ENCODE measurements around the gene C20orf141.
A peak's percentile ranks its signal among the peaks of the same experiment; 100 is the strongest.
"Not testable (repeated sequence)": the region's sequence is repeated elsewhere in the genome, so short reads cannot be mapped to it uniquely, and the experiment has no call there.

Gene C20orf141

DNA sequence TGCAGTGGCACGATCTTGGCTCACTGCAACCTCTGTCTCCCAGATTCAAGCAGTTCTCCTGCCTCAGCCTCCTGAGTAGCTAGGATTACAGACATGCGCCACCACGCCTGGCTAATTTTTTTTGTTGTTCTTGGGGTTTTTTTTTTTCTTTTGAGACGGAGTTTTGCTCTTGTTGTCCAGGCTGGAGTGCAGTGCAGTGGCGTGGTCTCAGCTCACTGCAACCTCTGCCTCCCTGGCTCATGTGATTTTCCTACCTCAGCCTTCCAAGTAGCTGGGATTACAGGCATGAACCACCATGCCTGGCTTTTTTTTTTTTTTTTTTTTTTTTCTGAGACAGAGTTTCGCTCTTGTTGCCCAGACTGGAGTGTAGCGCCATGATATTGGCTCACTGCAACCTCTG, 16.4 kb downstream of the C20orf141 start:
- H3K27me3 ChIP-seq (ENCODE audit: control insufficient read depth, insufficient read depth, low read length): peaks cover 35% of the 10 kb centered on the region
- not testable (repeated sequence) for H3K4me2 ChIP-seq (ENCODE audit: low read length); H3K9me3 ChIP-seq (replicated peaks; ENCODE audit: low read length); H3K9ac ChIP-seq (ENCODE audit: low read depth, low read length); H3K4me3 ChIP-seq (ENCODE audit: low read length); H3K36me3 ChIP-seq (ENCODE audit: insufficient read depth, low read length); H3K4me1 ChIP-seq (ENCODE audit: control insufficient read depth, insufficient read depth, low read length)

GRCh38 chr20:2833761-2834160, 19.0 kb downstream of the C20orf141 start:
- no peak overlapping the region for H3K4me3 ChIP-seq (ENCODE audit: low read length)
- no peak overlapping the region for H3K4me2 ChIP-seq (ENCODE audit: low read length)
- peaks cover 2% of the 10 kb centered on the region for H3K36me3 ChIP-seq (ENCODE audit: insufficient read depth, low read length)

GRCh38 chr20:2834401-2835110, 19.8 kb downstream of the C20orf141 start:
- peaks cover 2% of the 10 kb centered on the region for H3K36me3 ChIP-seq (ENCODE audit: insufficient read depth, low read length)

More at GRCh38 chr20:2833761-2834160, 19.0 kb downstream of the C20orf141 start:
- peaks cover 11% of the 10 kb centered on the region for H3K27me3 ChIP-seq (ENCODE audit: control insufficient read depth, insufficient read depth, low read length)
- H3K9ac ChIP-seq (ENCODE audit: low read depth, low read length): no peak overlapping the region
- no peaks in the 10 kb centered on the region for H3K9me3 ChIP-seq (replicated peaks; ENCODE audit: low read length)
- H3K4me1 ChIP-seq (ENCODE audit: control insufficient read depth, insufficient read depth, low read length): peaks cover 5% of the 10 kb centered on the region

DNA sequence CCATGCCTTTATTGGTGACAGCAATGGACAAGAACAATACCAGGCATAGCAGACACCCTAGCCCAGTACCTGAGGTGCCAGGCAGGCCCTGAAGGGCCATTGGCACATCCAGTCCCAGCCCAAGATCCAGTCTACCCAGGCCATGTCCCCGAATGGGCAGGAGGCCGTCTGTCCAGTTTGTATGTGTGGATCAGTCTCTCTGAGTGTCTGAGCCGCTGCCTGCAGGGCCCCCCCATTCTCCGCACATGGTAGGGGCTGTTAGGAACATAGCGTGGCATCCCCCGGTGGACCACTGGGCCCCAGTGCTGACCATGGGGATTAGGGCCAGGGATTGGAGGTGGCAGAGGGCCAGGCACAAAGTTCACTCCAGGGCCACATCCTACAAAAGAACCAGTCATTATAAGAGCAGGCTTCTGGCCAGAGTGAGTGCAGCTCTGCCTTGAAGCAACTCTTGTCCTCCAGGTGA, 20.6 kb downstream of the C20orf141 start:
- H3K4me3 ChIP-seq (ENCODE audit: low read length): no peak overlapping the region
- no peaks in the 10 kb centered on the region for H3K9me3 ChIP-seq (replicated peaks; ENCODE audit: low read length)
- H3K27me3 ChIP-seq (ENCODE audit: control insufficient read depth, insufficient read depth, low read length): no peaks in the 10 kb centered on the region
- H3K9ac ChIP-seq (ENCODE audit: low read depth, low read length): no peak overlapping the region
- peaks cover 14% of the 10 kb centered on the region for H3K4me1 ChIP-seq (ENCODE audit: control insufficient read depth, insufficient read depth, low read length)
- peaks cover 2% of the 10 kb centered on the region for H3K36me3 ChIP-seq (ENCODE audit: insufficient read depth, low read length)
- no peak overlapping the region for H3K4me2 ChIP-seq (ENCODE audit: low read length)

More at GRCh38 chr20:2834401-2835110, 19.8 kb downstream of the C20orf141 start:
- Histone ChIP-seq H3K4me1 (ENCODE audit: control insufficient read depth, insufficient read depth, low read length) (peaks cover 6% of the 10 kb centered on the region), H3K9me3 (replicated peaks; ENCODE audit: low read length) (no peaks in the 10 kb centered on the region), H3K9ac (ENCODE audit: low read depth, low read length) (no peak overlapping the region), H3K4me2 (ENCODE audit: low read length) (no peak overlapping the region), H3K27me3 (ENCODE audit: control insufficient read depth, insufficient read depth, low read length) (peaks cover 6% of the 10 kb centered on the region), H3K4me3 (ENCODE audit: low read length) (no peak overlapping the region)

GRCh38 chr20:2836035-2836434, 21.2 kb downstream of the C20orf141 start:
- no peak overlapping the region for H3K4me3 ChIP-seq (ENCODE audit: low read length)
- peaks cover 14% of the 10 kb centered on the region for H3K4me1 ChIP-seq (ENCODE audit: control insufficient read depth, insufficient read depth, low read length)
- no peaks in the 10 kb centered on the region for H3K9me3 ChIP-seq (replicated peaks; ENCODE audit: low read length)
- H3K9ac ChIP-seq (ENCODE audit: low read depth, low read length): no peak overlapping the region
- no peaks in the 10 kb centered on the region for H3K27me3 ChIP-seq (ENCODE audit: control insufficient read depth, insufficient read depth, low read length)
- peaks cover 2% of the 10 kb centered on the region for H3K36me3 ChIP-seq (ENCODE audit: insufficient read depth, low read length)
- no peak overlapping the region for H3K4me2 ChIP-seq (ENCODE audit: low read length)

DNA sequence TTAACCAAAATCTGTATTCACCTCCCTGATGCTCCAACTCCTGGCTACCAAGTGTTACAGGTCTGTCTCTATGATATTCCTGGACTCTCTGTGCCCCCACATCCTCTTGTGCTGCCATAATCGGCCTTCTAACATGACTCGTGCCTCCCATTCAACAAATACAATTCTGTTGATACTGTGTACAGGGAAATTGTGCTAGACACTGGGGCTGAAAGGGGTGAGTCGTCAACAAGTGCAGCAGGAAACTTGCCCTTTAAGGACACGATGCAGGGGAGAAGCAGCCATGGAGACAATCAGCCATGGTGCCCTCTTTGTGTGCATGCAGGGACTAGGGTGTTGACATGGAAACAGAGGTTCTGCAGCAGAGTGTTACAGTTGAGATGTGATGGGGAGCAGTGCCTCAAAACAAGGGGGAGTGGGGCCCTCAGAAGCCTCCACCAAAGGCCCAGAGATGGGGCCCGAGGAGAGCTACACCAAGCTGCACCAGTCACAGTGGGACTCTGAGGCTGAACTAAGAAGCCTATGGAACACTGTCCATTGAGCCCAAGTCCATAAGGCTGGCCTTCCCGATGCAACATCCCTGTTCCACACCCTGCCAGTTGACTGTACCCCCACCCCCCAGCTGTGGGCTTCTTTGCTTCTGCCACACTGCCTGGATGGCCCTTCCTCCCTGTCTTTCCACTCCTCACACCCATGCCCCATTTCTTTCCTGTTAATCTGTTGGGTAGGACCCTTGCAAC, 22.6 kb downstream of the C20orf141 start:
- Histone ChIP-seq H3K9me3 (replicated peaks; ENCODE audit: low read length) (no peaks in the 10 kb centered on the region), H3K4me3 (ENCODE audit: low read length) (no peak overlapping the region), H3K4me1 (ENCODE audit: control insufficient read depth, insufficient read depth, low read length) (peaks cover 9% of the 10 kb centered on the region), H3K36me3 (ENCODE audit: insufficient read depth, low read length) (peaks cover 2% of the 10 kb centered on the region), H3K27me3 (ENCODE audit: control insufficient read depth, insufficient read depth, low read length) (no peaks in the 10 kb centered on the region), H3K9ac (ENCODE audit: low read depth, low read length) (no peak overlapping the region), H3K4me2 (ENCODE audit: low read length) (no peak overlapping the region)

- Histone ChIP-seq H3K9ac (ENCODE audit: low read depth, low read length) (no peak overlapping the region), H3K36me3 (ENCODE audit: insufficient read depth, low read length) (peaks cover 2% of the 10 kb centered on the region), H3K4me2 (ENCODE audit: low read length) (no peak overlapping the region), H3K4me1 (ENCODE audit: control insufficient read depth, insufficient read depth, low read length) (peaks cover 9% of the 10 kb centered on the region), H3K4me3 (ENCODE audit: low read length) (no peak overlapping the region), H3K9me3 (replicated peaks; ENCODE audit: low read length) (no peaks in the 10 kb centered on the region), H3K27me3 (ENCODE audit: control insufficient read depth, insufficient read depth, low read length) (no peaks in the 10 kb centered on the region)
Observed at GRCh38 chr20:2838170-2838797, 23.5 kb downstream of the C20orf141 start.

GRCh38 chr20:2838847-2839671, 24.3 kb downstream of the C20orf141 start:
- Histone ChIP-seq H3K9ac (ENCODE audit: low read depth, low read length) (no peak overlapping the region), H3K4me1 (ENCODE audit: control insufficient read depth, insufficient read depth, low read length) (peaks cover 9% of the 10 kb centered on the region), H3K27me3 (ENCODE audit: control insufficient read depth, insufficient read depth, low read length) (no peaks in the 10 kb centered on the region), H3K4me3 (ENCODE audit: low read length) (no peak overlapping the region), H3K36me3 (ENCODE audit: insufficient read depth, low read length) (peaks cover 2% of the 10 kb centered on the region), H3K9me3 (replicated peaks; ENCODE audit: low read length) (no peaks in the 10 kb centered on the region), H3K4me2 (ENCODE audit: low read length) (peak overlapping the region; percentile 86)

- Histone ChIP-seq H3K36me3 (ENCODE audit: insufficient read depth, low read length) (peaks cover 2% of the 10 kb centered on the region), H3K4me3 (ENCODE audit: low read length) (peak overlapping the region; percentile 85), H3K27me3 (ENCODE audit: control insufficient read depth, insufficient read depth, low read length) (no peaks in the 10 kb centered on the region), H3K9me3 (replicated peaks; ENCODE audit: low read length) (no peaks in the 10 kb centered on the region), H3K4me2 (ENCODE audit: low read length) (peak overlapping the region; percentile 86), H3K4me1 (ENCODE audit: control insufficient read depth, insufficient read depth, low read length) (peaks cover 9% of the 10 kb centered on the region), H3K9ac (ENCODE audit: low read depth, low read length) (peak overlapping the region; percentile 96)
Observed at GRCh38 chr20:2839732-2840137, 24.9 kb downstream of the C20orf141 start.

- peaks cover 2% of the 10 kb centered on the region for H3K36me3 ChIP-seq (ENCODE audit: insufficient read depth, low read length)
- no peaks in the 10 kb centered on the region for H3K27me3 ChIP-seq (ENCODE audit: control insufficient read depth, insufficient read depth, low read length)
Observed at GRCh38 chr20:2840138-2840966, 25.6 kb downstream of the C20orf141 start, which contains the start of the genes PCED1A and VPS16. Gene PCED1A, minus strand, starts transcription at chr20:2840655. Its CDS starts 743 bp downstream, at chr20:2839912. Gene VPS16, plus strand, starts transcription at chr20:2840745. Its CDS starts 30 bp downstream, at chr20:2840775.

More at GRCh38 chr20:2840138-2840966, 25.6 kb downstream of the C20orf141 start, which contains the start of the genes PCED1A and VPS16:
- Histone ChIP-seq H3K4me1 (ENCODE audit: control insufficient read depth, insufficient read depth, low read length) (peaks cover 9% of the 10 kb centered on the region), H3K4me3 (ENCODE audit: low read length) (peak within 1 kb of the TSS; percentile 85), H3K9ac (ENCODE audit: low read depth, low read length) (peak within 1 kb of the TSS; percentile 96), H3K9me3 (replicated peaks; ENCODE audit: low read length) (no peaks in the 10 kb centered on the region), H3K4me2 (ENCODE audit: low read length) (peak within 1 kb of the TSS; percentile 86)

Data from skeletal muscle satellite cell (primary cell).